ENCODE data around the gene SYT8. TPM values are rescaled to one million over a fixed set of nuclear protein-coding genes. Genes with fewer than 3 reads are reported as not detected.
A peak's percentile ranks its signal among the peaks of the same experiment; 100 is the strongest.

SYT8 gene
- total RNA-seq, 1 donor from 2014 or later, result not detected

GRCh38 chr11:1839204-1839923 is 4.6 kb downstream of the SYT8 start:
- no peaks in the 10 kb centered on the region for H3K9me3 ChIP-seq (replicated peaks)
- no peaks in the 10 kb centered on the region for H3K36me3 ChIP-seq
- H3K27me3 ChIP-seq (ENCODE audit: low read depth), result no peaks in the 10 kb centered on the region
- DNase-seq, result peak; percentile 13
- peaks cover 48% of the 10 kb centered on the region for H3K4me1 ChIP-seq
- no peak overlapping the region for H3K27ac ChIP-seq (replicated peaks)
- no peak overlapping the region for H3K4me3 ChIP-seq
- TF ChIP-seq, protein P1, sequence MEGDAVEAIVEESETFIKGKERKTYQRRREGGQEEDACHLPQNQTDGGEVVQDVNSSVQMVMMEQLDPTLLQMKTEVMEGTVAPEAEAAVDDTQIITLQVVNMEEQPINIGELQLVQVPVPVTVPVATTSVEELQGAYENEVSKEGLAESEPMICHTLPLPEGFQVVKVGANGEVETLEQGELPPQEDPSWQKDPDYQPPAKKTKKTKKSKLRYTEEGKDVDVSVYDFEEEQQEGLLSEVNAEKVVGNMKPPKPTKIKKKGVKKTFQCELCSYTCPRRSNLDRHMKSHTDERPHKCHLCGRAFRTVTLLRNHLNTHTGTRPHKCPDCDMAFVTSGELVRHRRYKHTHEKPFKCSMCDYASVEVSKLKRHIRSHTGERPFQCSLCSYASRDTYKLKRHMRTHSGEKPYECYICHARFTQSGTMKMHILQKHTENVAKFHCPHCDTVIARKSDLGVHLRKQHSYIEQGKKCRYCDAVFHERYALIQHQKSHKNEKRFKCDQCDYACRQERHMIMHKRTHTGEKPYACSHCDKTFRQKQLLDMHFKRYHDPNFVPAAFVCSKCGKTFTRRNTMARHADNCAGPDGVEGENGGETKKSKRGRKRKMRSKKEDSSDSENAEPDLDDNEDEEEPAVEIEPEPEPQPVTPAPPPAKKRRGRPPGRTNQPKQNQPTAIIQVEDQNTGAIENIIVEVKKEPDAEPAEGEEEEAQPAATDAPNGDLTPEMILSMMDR (IDR thresholded peaks at IDR 0.05; ENCODE audit: borderline replicate concordance), result no peak
- intact Hi-C loops (cut with micrococcal nuclease), result loop anchor here (5.0 kb wide), 1 partner anchor 313 kb away; no protein-coding TSS in a partner anchor

GRCh38 chr11:1839924-1840779 is 5.4 kb downstream of the SYT8 start:
- Histone ChIP-seq H3K9me3 (replicated peaks) (no peaks in the 10 kb centered on the region), H3K4me1 (peaks cover 56% of the 10 kb centered on the region), H3K4me3 (peak overlapping the region; percentile 8), H3K27ac (replicated peaks) (peak overlapping the region; percentile 34), H3K36me3 (no peaks in the 10 kb centered on the region), H3K27me3 (ENCODE audit: low read depth) (no peaks in the 10 kb centered on the region)
- TF ChIP-seq, protein P1 (IDR thresholded peaks at IDR 0.05; ENCODE audit: borderline replicate concordance), result no peak
- intact Hi-C loops (cut with micrococcal nuclease), result loop anchor here (5.0 kb wide), 1 partner anchor 312 kb away; no protein-coding TSS in a partner anchor
- DNase-seq, result peak; percentile 66

DNA sequence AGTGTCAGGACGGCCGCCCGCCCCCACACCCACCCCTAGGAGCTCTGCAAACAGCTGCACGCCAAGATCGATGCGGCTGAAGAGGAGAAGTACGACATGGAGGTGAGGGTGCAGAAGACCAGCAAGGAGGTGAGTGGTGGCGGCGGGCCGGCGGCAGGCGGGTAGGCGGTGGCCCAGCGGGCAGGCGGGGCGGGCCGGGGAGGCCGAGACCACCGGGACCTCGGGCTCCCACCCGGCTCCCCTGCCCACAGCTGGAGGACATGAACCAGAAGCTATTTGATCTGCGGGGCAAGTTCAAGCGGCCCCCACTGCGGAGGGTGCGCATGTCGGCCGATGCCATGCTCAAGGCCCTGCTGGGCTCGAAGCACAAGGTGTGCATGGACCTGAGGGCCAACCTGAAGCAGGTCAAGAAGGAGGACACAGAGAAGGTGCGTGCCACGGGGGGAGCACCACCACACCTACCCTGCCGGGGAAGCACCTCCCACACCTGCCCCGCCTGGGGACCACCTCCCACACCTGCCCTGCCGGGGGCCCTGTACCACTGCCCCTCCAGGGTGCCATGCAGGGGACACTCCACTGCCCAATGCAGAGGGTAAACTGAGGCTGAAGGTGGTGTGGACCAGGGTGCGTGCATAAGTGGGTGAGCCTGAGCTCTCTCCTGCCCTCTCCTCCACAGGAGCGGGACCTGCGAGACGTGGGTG is 6.1 kb downstream of the SYT8 start:
- no peak overlapping the region for H3K27ac ChIP-seq (replicated peaks)
- H3K4me1 ChIP-seq, result peaks cover 64% of the 10 kb centered on the region
- H3K4me3 ChIP-seq, result no peak overlapping the region
- peak; percentile 15 for DNase-seq
- H3K36me3 ChIP-seq, result no peaks in the 10 kb centered on the region
- H3K9me3 ChIP-seq (replicated peaks), result no peaks in the 10 kb centered on the region
- TF ChIP-seq, protein P1 (IDR thresholded peaks at IDR 0.05; ENCODE audit: borderline replicate concordance), result no peak
- intact Hi-C loops (cut with micrococcal nuclease), result no loop called here
- no peaks in the 10 kb centered on the region for H3K27me3 ChIP-seq (ENCODE audit: low read depth)

- intact Hi-C loops (cut with micrococcal nuclease), result no loop called here
- Histone ChIP-seq H3K27ac (replicated peaks) (peak overlapping the region; percentile 80), H3K36me3 (no peaks in the 10 kb centered on the region), H3K27me3 (ENCODE audit: low read depth) (no peaks in the 10 kb centered on the region), H3K9me3 (replicated peaks) (no peaks in the 10 kb centered on the region), H3K4me1 (peaks cover 68% of the 10 kb centered on the region), H3K4me3 (no peak overlapping the region)
- TF ChIP-seq, protein P1 (IDR thresholded peaks at IDR 0.05; ENCODE audit: borderline replicate concordance), result no peak
- peak; percentile 15 for DNase-seq
These were observed 6.8 kb downstream of the SYT8 start for GRCh38 chr11:1841511-1842148.

Data from left ventricle myocardium inferior (tissue), 1 donor.